Measurements from ENCODE around the gene ADAMTS2.

The ADAMTS2 gene

GRCh38 chr5:179113143-179113530, 232.1 kb downstream of the ADAMTS2 start:
- H2AFZ ChIP-seq (ENCODE audit: low read depth, low read length, severe bottlenecking): no peak overlapping the region
- H3K36me3 ChIP-seq (ENCODE audit: low read length): no peaks in the 10 kb centered on the region
- no peaks in the 10 kb centered on the region for H3F3A ChIP-seq (ENCODE audit: insufficient read depth)
- H3K27me3 ChIP-seq (ENCODE audit: low read length): no peaks in the 10 kb centered on the region
- TF ChIP-seq EZH2phosphoT487 (conservative IDR thresholded peaks at IDR 0.05; ENCODE audit: low read length): no peak
- TF ChIP-seq, protein P1, sequence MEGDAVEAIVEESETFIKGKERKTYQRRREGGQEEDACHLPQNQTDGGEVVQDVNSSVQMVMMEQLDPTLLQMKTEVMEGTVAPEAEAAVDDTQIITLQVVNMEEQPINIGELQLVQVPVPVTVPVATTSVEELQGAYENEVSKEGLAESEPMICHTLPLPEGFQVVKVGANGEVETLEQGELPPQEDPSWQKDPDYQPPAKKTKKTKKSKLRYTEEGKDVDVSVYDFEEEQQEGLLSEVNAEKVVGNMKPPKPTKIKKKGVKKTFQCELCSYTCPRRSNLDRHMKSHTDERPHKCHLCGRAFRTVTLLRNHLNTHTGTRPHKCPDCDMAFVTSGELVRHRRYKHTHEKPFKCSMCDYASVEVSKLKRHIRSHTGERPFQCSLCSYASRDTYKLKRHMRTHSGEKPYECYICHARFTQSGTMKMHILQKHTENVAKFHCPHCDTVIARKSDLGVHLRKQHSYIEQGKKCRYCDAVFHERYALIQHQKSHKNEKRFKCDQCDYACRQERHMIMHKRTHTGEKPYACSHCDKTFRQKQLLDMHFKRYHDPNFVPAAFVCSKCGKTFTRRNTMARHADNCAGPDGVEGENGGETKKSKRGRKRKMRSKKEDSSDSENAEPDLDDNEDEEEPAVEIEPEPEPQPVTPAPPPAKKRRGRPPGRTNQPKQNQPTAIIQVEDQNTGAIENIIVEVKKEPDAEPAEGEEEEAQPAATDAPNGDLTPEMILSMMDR (IDR thresholded peaks at IDR 0.05; ENCODE audit: insufficient read depth, low read length, poor library complexity, severe bottlenecking): no peak
- H3K9me3 ChIP-seq (ENCODE audit: insufficient read depth, low read length): no peaks in the 10 kb centered on the region
- H3K4me3 ChIP-seq (ENCODE audit: insufficient read depth, low read length, poor library complexity, severe bottlenecking): no peak overlapping the region
- no peaks in the 10 kb centered on the region for H4K20me1 ChIP-seq (ENCODE audit: low read depth, low read length)
- no peak overlapping the region for H3K9ac ChIP-seq (ENCODE audit: low read length)
- H3K4me2 ChIP-seq (ENCODE audit: low read depth, low read length, poor library complexity, severe bottlenecking): no peak overlapping the region
- H3K9me2 ChIP-seq (replicated peaks; ENCODE audit: insufficient read depth, low read length): no peaks in the 10 kb centered on the region
- H3K79me2 ChIP-seq (ENCODE audit: insufficient read depth, low read length): no peaks in the 10 kb centered on the region
- no peak overlapping the region for H3K27ac ChIP-seq (ENCODE audit: low read depth, low read length)

DNA sequence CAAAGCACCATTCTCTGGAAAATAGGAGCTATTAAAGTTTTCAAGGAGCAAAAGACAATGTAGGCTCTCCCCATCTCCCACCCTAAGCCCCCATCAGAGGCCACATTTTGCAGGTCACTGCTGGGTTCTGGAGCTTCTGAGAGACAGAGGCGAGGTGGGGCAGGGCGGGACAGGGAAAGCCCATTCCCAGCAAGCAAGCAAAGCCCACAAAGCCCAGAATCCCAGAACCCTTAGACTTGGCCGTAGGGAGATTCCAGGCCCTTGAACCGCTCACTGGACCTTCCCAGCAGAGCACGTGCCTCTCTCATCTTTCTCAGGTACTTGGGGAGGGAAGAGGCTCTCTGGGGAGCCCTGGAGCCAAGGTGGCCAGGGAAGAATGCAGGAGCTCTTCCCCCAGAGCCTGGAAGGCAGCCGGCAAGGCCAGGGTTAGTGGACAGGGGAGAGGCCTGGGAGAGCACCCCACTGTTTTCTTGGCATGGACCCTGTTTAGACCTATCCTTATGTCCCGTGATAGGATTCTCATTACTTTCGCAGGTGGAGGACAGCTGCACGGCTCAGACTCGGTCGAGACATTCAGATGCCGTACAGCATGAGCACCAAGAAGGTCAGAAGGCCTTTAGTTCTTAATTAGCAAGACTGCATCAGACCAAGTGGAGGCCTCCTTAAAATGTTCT, 232.7 kb downstream of the ADAMTS2 start:
- Histone ChIP-seq H3K4me3 (ENCODE audit: insufficient read depth, low read length, poor library complexity, severe bottlenecking) (no peak overlapping the region), H3K9ac (ENCODE audit: low read length) (no peak overlapping the region), H3K27ac (ENCODE audit: low read depth, low read length) (no peak overlapping the region), H3K36me3 (ENCODE audit: low read length) (no peaks in the 10 kb centered on the region), H2AFZ (ENCODE audit: low read depth, low read length, severe bottlenecking) (no peak overlapping the region), H3K79me2 (ENCODE audit: insufficient read depth, low read length) (no peaks in the 10 kb centered on the region), H3K27me3 (ENCODE audit: low read length) (no peaks in the 10 kb centered on the region), H3K4me2 (ENCODE audit: low read depth, low read length, poor library complexity, severe bottlenecking) (no peak overlapping the region), H3F3A (ENCODE audit: insufficient read depth) (no peaks in the 10 kb centered on the region), H3K9me3 (ENCODE audit: insufficient read depth, low read length) (no peaks in the 10 kb centered on the region), H4K20me1 (ENCODE audit: low read depth, low read length) (no peaks in the 10 kb centered on the region), H3K9me2 (replicated peaks; ENCODE audit: insufficient read depth, low read length) (no peaks in the 10 kb centered on the region)
- no peak for TF ChIP-seq EZH2phosphoT487 (conservative IDR thresholded peaks at IDR 0.05; ENCODE audit: low read length)
- TF ChIP-seq, protein P1 (IDR thresholded peaks at IDR 0.05; ENCODE audit: insufficient read depth, low read length, poor library complexity, severe bottlenecking): no peak

GRCh38 chr5:179111267-179112207, 233.7 kb downstream of the ADAMTS2 start:
- Histone ChIP-seq H4K20me1 (ENCODE audit: low read depth, low read length) (no peaks in the 10 kb centered on the region), H3K27me3 (ENCODE audit: low read length) (no peaks in the 10 kb centered on the region), H3K9me3 (ENCODE audit: insufficient read depth, low read length) (no peaks in the 10 kb centered on the region), H3K4me3 (ENCODE audit: insufficient read depth, low read length, poor library complexity, severe bottlenecking) (no peak overlapping the region), H3K9me2 (replicated peaks; ENCODE audit: insufficient read depth, low read length) (no peaks in the 10 kb centered on the region), H3K4me2 (ENCODE audit: low read depth, low read length, poor library complexity, severe bottlenecking) (no peak overlapping the region), H3F3A (ENCODE audit: insufficient read depth) (no peaks in the 10 kb centered on the region), H2AFZ (ENCODE audit: low read depth, low read length, severe bottlenecking) (no peak overlapping the region), H3K36me3 (ENCODE audit: low read length) (no peaks in the 10 kb centered on the region), H3K9ac (ENCODE audit: low read length) (no peak overlapping the region), H3K27ac (ENCODE audit: low read depth, low read length) (no peak overlapping the region), H3K79me2 (ENCODE audit: insufficient read depth, low read length) (no peaks in the 10 kb centered on the region)
- TF ChIP-seq, protein P1 (IDR thresholded peaks at IDR 0.05; ENCODE audit: insufficient read depth, low read length, poor library complexity, severe bottlenecking): no peak
- no peak for TF ChIP-seq EZH2phosphoT487 (conservative IDR thresholded peaks at IDR 0.05; ENCODE audit: low read length)
